Smooth muscle cell of the brain vasculature (primary cell): ENCODE results near the gene NFAT5.
"Not testable (repeated sequence)": the region's sequence is repeated elsewhere in the genome, so short reads cannot be mapped to it uniquely, and the experiment has no call there.

Experiments used
- DNase-seq: peaks from one replicate; pipeline ENCODE4 v3.0.0-alpha.2; 2012; ENCODE audit warnings: low read depth, low spot score

Gene NFAT5

GRCh38 chr16:69706256-69706974 is 140.6 kb downstream of the NFAT5 start:
- no peak for DNase-seq

GRCh38 chr16:69706975-69707340 is 141.2 kb downstream of the NFAT5 start:
- DNase-seq = no peak

- DNase-seq = no peak
Observed at GRCh38 chr16:69707920-69708683, 142.3 kb downstream of the NFAT5 start.

GRCh38 chr16:69709456-69710084 is 143.8 kb downstream of the NFAT5 start:
- peak; percentile 43 for DNase-seq

- no peak for DNase-seq
Observed at GRCh38 chr16:69711115-69711740, 145.5 kb downstream of the NFAT5 start.

GRCh38 chr16:69712277-69712676 is 146.5 kb downstream of the NFAT5 start:
- no peak for DNase-seq

- DNase-seq = no peak
Observed at GRCh38 chr16:69712914-69713581, 147.3 kb downstream of the NFAT5 start.

GRCh38 chr16:69717066-69717465 is 151.3 kb downstream of the NFAT5 start:
- no peak for DNase-seq

GRCh38 chr16:69718111-69718764 is 152.5 kb downstream of the NFAT5 start:
- DNase-seq = no peak

GRCh38 chr16:69720822-69721430 is 155.2 kb downstream of the NFAT5 start:
- no peak for DNase-seq

- no peak for DNase-seq
Observed at GRCh38 chr16:69721441-69721957, 155.7 kb downstream of the NFAT5 start.

GRCh38 chr16:69724414-69724873 is 158.7 kb downstream of the NFAT5 start:
- no peak for DNase-seq

- no peak for DNase-seq
Observed at GRCh38 chr16:69724981-69725479, 159.3 kb downstream of the NFAT5 start.

- DNase-seq = no peak
Observed at GRCh38 chr16:69725480-69726312, 159.9 kb downstream of the NFAT5 start.

GRCh38 chr16:69726313-69727060 is 160.7 kb downstream of the NFAT5 start, which contains the start of gene NQO1:
NQO1 (minus strand) TSS chr16:69726560; CDS start chr16:69726439, 121 bp downstream.
- peak; percentile 94 for DNase-seq

- no peak for DNase-seq
Observed at GRCh38 chr16:69727916-69728270, 162.1 kb downstream of the NFAT5 start.

- DNase-seq = not testable (repeated sequence)
Observed at GRCh38 chr16:69729030-69729429, 163.3 kb downstream of the NFAT5 start.

- not testable (repeated sequence) for DNase-seq
Observed at GRCh38 chr16:69731280-69731679, 165.5 kb downstream of the NFAT5 start.
